ENCODE data around the gene JAKMIP2.

- TF ChIP-seq CREB1 (IDR thresholded peaks at IDR 0.05; ENCODE audit: low read depth) (no peak), EP300 (IDR thresholded peaks at IDR 0.05; ENCODE audit: borderline replicate concordance) (no peak), TCF12 (IDR thresholded peaks at IDR 0.05; ENCODE audit: low read depth) (no peak), RAD21 (IDR thresholded peaks at IDR 0.05; ENCODE audit: low read depth) (no peak), FOXM1 (IDR thresholded peaks at IDR 0.05; ENCODE audit: borderline replicate concordance, low read depth) (no peak), TAF1 (IDR thresholded peaks at IDR 0.05; ENCODE audit: low read depth) (no peak), YY1 (IDR thresholded peaks at IDR 0.05; ENCODE audit: low read depth) (no peak)
- TF ChIP-seq, protein P1, sequence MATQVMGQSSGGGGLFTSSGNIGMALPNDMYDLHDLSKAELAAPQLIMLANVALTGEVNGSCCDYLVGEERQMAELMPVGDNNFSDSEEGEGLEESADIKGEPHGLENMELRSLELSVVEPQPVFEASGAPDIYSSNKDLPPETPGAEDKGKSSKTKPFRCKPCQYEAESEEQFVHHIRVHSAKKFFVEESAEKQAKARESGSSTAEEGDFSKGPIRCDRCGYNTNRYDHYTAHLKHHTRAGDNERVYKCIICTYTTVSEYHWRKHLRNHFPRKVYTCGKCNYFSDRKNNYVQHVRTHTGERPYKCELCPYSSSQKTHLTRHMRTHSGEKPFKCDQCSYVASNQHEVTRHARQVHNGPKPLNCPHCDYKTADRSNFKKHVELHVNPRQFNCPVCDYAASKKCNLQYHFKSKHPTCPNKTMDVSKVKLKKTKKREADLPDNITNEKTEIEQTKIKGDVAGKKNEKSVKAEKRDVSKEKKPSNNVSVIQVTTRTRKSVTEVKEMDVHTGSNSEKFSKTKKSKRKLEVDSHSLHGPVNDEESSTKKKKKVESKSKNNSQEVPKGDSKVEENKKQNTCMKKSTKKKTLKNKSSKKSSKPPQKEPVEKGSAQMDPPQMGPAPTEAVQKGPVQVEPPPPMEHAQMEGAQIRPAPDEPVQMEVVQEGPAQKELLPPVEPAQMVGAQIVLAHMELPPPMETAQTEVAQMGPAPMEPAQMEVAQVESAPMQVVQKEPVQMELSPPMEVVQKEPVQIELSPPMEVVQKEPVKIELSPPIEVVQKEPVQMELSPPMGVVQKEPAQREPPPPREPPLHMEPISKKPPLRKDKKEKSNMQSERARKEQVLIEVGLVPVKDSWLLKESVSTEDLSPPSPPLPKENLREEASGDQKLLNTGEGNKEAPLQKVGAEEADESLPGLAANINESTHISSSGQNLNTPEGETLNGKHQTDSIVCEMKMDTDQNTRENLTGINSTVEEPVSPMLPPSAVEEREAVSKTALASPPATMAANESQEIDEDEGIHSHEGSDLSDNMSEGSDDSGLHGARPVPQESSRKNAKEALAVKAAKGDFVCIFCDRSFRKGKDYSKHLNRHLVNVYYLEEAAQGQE (IDR thresholded peaks at IDR 0.05; ENCODE audit: low read depth) = no peak
These were observed 133.9 kb downstream of the JAKMIP2 start for GRCh38 chr5:147648597-147648996.

Data from Ishikawa (cell line).